ENCODE data around the gene PAK6.

PAK6 gene

DNA sequence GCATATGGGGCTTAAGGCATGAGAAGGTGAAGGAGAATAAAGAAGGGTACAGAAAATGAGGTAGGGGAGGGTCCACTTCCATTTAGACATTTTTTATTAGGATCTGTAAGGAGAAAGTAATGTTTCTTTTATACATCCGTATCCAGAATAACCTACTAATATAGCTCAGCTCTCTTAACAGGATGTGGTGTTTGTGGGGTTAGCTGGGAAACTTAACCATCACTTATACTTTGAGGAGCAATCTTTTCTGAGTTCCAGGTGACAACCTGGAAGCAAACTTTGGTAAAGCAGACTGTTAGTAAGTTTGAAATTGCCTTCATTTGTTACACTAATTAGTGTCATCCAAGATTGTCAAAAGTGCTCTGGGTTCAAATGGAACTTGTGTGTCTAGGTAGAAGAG lies 41.4 kb upstream of the PAK6 start:
- Histone ChIP-seq H2AFZ (ENCODE audit: low read depth, low read length, severe bottlenecking) (no peak overlapping the region), H4K20me1 (ENCODE audit: low read depth, low read length) (peaks cover 19% of the 10 kb centered on the region; the same call in 1 of the 2 replicates), H3K79me2 (ENCODE audit: insufficient read depth, low read length) (peaks cover 61% of the 10 kb centered on the region), H3F3A (ENCODE audit: insufficient read depth) (peaks cover 57% of the 10 kb centered on the region), H3K9me2 (replicated peaks; ENCODE audit: insufficient read depth, low read length) (no peaks in the 10 kb centered on the region), H3K27me3 (ENCODE audit: low read length) (no peaks in the 10 kb centered on the region), H3K27ac (ENCODE audit: low read depth, low read length) (no peak overlapping the region), H3K36me3 (ENCODE audit: low read length) (peaks cover 87% of the 10 kb centered on the region), H3K4me3 (ENCODE audit: insufficient read depth, low read length, poor library complexity, severe bottlenecking) (no peak overlapping the region), H3K4me2 (ENCODE audit: low read depth, low read length, poor library complexity, severe bottlenecking) (no peak overlapping the region), H3K9ac (ENCODE audit: low read length) (no peak overlapping the region), H3K9me3 (ENCODE audit: insufficient read depth, low read length) (no peaks in the 10 kb centered on the region)
- TF ChIP-seq, protein P1, sequence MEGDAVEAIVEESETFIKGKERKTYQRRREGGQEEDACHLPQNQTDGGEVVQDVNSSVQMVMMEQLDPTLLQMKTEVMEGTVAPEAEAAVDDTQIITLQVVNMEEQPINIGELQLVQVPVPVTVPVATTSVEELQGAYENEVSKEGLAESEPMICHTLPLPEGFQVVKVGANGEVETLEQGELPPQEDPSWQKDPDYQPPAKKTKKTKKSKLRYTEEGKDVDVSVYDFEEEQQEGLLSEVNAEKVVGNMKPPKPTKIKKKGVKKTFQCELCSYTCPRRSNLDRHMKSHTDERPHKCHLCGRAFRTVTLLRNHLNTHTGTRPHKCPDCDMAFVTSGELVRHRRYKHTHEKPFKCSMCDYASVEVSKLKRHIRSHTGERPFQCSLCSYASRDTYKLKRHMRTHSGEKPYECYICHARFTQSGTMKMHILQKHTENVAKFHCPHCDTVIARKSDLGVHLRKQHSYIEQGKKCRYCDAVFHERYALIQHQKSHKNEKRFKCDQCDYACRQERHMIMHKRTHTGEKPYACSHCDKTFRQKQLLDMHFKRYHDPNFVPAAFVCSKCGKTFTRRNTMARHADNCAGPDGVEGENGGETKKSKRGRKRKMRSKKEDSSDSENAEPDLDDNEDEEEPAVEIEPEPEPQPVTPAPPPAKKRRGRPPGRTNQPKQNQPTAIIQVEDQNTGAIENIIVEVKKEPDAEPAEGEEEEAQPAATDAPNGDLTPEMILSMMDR (IDR thresholded peaks at IDR 0.05; ENCODE audit: insufficient read depth, low read length, poor library complexity, severe bottlenecking): no peak
- TF ChIP-seq EZH2phosphoT487 (conservative IDR thresholded peaks at IDR 0.05; ENCODE audit: low read length): no peak

DNA sequence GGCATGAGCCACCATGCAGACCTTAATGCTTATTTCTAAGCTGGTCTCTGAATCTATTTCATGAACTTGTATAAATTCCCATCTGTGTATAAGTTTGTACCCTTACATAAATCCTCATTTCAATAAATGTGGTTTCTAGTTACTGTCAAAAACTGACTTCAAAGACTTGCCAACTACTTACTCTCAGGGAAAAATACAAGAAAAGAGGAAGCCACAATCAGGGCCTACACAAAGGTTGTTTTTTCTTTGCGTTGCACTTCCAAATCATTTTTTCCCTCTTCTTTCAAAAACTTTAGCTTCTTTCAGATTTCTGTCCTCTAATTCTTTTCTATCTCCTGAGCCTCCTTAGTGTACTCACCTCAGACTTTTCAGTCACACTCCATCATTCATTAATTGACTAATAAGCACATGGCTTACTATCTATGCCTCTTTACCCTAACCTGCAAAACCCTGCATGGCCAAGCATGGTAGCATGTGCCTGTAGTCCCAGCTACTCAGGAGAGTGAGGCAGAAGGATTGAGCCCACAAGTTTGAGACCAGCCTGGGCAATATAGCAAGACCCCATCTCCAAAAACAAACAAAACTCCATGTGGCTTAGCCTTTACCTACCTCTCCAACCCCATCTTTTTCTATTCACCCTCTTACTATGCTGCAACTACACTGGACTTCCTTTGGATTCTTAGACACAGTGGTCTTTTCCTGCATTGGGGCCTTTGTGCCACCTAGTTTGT lies 40.3 kb upstream of the PAK6 start:
- H3K4me2 ChIP-seq (ENCODE audit: low read depth, low read length, poor library complexity, severe bottlenecking): no peak overlapping the region
- H2AFZ ChIP-seq (ENCODE audit: low read depth, low read length, severe bottlenecking): no peak overlapping the region
- H3K36me3 ChIP-seq (ENCODE audit: low read length): peaks cover 89% of the 10 kb centered on the region
- H4K20me1 ChIP-seq (ENCODE audit: low read depth, low read length): peaks cover 14% of the 10 kb centered on the region; the same call in 1 of the 2 replicates
- no peaks in the 10 kb centered on the region for H3K9me3 ChIP-seq (ENCODE audit: insufficient read depth, low read length)
- no peak overlapping the region for H3K27ac ChIP-seq (ENCODE audit: low read depth, low read length)
- no peak overlapping the region for H3K9ac ChIP-seq (ENCODE audit: low read length)
- peaks cover 65% of the 10 kb centered on the region for H3F3A ChIP-seq (ENCODE audit: insufficient read depth)
- H3K9me2 ChIP-seq (replicated peaks; ENCODE audit: insufficient read depth, low read length): no peaks in the 10 kb centered on the region
- H3K27me3 ChIP-seq (ENCODE audit: low read length): no peaks in the 10 kb centered on the region
- H3K4me3 ChIP-seq (ENCODE audit: insufficient read depth, low read length, poor library complexity, severe bottlenecking): no peak overlapping the region
- peaks cover 50% of the 10 kb centered on the region for H3K79me2 ChIP-seq (ENCODE audit: insufficient read depth, low read length)
- TF ChIP-seq, protein P1 (IDR thresholded peaks at IDR 0.05; ENCODE audit: insufficient read depth, low read length, poor library complexity, severe bottlenecking): no peak
- no peak for TF ChIP-seq EZH2phosphoT487 (conservative IDR thresholded peaks at IDR 0.05; ENCODE audit: low read length)

DNA sequence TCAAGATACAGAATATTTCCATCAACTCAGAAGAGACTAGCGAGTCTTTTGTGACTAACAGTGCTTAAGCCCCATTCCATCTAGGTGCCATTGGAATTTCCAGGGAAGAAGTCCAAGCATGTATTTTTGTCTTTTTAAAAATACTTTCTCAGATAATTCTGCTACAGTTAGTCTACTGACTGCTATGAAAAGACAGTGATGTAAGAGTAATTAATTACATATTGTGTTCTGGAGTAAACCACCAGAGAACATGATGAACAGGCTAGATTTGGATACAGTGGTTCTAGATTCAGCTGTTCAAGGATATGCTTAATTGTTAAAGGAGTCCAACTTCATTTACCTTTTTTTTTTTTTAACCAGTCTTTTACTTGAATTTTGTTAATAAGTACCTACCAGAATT lies 34.8 kb upstream of the PAK6 start:
- H2AFZ ChIP-seq (ENCODE audit: low read depth, low read length, severe bottlenecking): no peak overlapping the region
- no peak overlapping the region for H3K27ac ChIP-seq (ENCODE audit: low read depth, low read length)
- H3K36me3 ChIP-seq (ENCODE audit: low read length): peaks cover 79% of the 10 kb centered on the region
- H3K9me3 ChIP-seq (ENCODE audit: insufficient read depth, low read length): no peaks in the 10 kb centered on the region
- no peak overlapping the region for H3K4me3 ChIP-seq (ENCODE audit: insufficient read depth, low read length, poor library complexity, severe bottlenecking)
- TF ChIP-seq, protein P1 (IDR thresholded peaks at IDR 0.05; ENCODE audit: insufficient read depth, low read length, poor library complexity, severe bottlenecking): no peak
- H3K4me2 ChIP-seq (ENCODE audit: low read depth, low read length, poor library complexity, severe bottlenecking): no peak overlapping the region
- H3K9me2 ChIP-seq (replicated peaks; ENCODE audit: insufficient read depth, low read length): no peaks in the 10 kb centered on the region
- H3K79me2 ChIP-seq (ENCODE audit: insufficient read depth, low read length): peaks cover 11% of the 10 kb centered on the region; the same call in 1 of the 2 replicates
- H3F3A ChIP-seq (ENCODE audit: insufficient read depth): peaks cover 51% of the 10 kb centered on the region
- H4K20me1 ChIP-seq (ENCODE audit: low read depth, low read length): peaks cover 8% of the 10 kb centered on the region; the same call in 1 of the 2 replicates
- H3K27me3 ChIP-seq (ENCODE audit: low read length): no peaks in the 10 kb centered on the region
- no peak overlapping the region for H3K9ac ChIP-seq (ENCODE audit: low read length)
